IMR-90 (cell line): ENCODE measurements around the gene ABO. TPM values are rescaled to one million over a fixed set of nuclear protein-coding genes. Genes with fewer than 3 reads are reported as not detected.

Experiments
- ATAC-seq: fragments of 200-7000 bp; cut with Tn5 transposase; 2 replicates; pipeline ENCODE4 v1.9.1; 2020; ENCODE audit warnings: low read depth, mild to moderate bottlenecking, moderate library complexity
- BruUV-seq: library from RNA; stranded (reverse); fragments of 400-500 nt; replicated peaks from 2 replicates; lab custom pipeline; 2021; lab: Mats Ljungman, UMichigan
- CTCF ChIA-PET: fragments of 300-600 bp; formaldehyde crosslinking; extraction: SDS; loops from one replicate; lab custom pipeline; 2021; ENCODE audit warnings: antibody characterized with exemption; lab: Yijun Ruan, JAX
- POLR2A ChIA-PET: fragments of 300-600 bp; sonication (Branson Sonifier 250); formaldehyde crosslinking; loops from one replicate; lab custom pipeline; 2022; ENCODE audit warnings: antibody characterized with exemption; ENCODE audit not compliant: unreplicated experiment; lab: Charles Lee
- DNase-seq: peaks from one replicate; pipeline ENCODE4 v3.0.0; 2013
- H2AFZ ChIP-seq: replicated peaks from 2 replicates; pipeline ENCODE3; 2013; ENCODE audit warnings: low read length, mild to moderate bottlenecking; ENCODE audit not compliant: poor library complexity
- H2AK5ac ChIP-seq: 2 replicates; pipeline ENCODE4 v1.6.1; 2013; ENCODE audit warnings: low read depth, low read length, inconsistent platforms
- H2AK9ac ChIP-seq: replicated peaks from 2 replicates; pipeline ENCODE3; 2013; ENCODE audit warnings: mild to moderate bottlenecking, low read depth, low read length, moderate library complexity; ENCODE audit not compliant: poor library complexity
- H2BK120ac ChIP-seq: 2 replicates; pipeline ENCODE4 v1.6.1; 2013; ENCODE audit warnings: low read depth, low read length, inconsistent platforms
- H2BK15ac ChIP-seq: 3 replicates; pipeline ENCODE4 v1.6.1; 2013; ENCODE audit warnings: low read depth, low read length, inconsistent platforms
- H2BK20ac ChIP-seq: 2 replicates; pipeline ENCODE4 v1.6.1; 2013; ENCODE audit warnings: low read depth, mild to moderate bottlenecking, inconsistent platforms, low read length, moderate library complexity
- H2BK5ac ChIP-seq: 2 replicates; pipeline ENCODE4 v1.6.1; 2013; ENCODE audit warnings: mild to moderate bottlenecking, low read depth, low read length, inconsistent platforms; ENCODE audit not compliant: poor library complexity, severe bottlenecking
- H3K14ac ChIP-seq: replicated peaks from 2 replicates; pipeline ENCODE4 v1.6.1; 2013; ENCODE audit warnings: low read depth, low read length, inconsistent platforms
- H3K18ac ChIP-seq: 2 replicates; pipeline ENCODE4 v1.6.1; 2013; ENCODE audit warnings: low read depth, low read length, control low read depth
- H3K23ac ChIP-seq: 2 replicates; pipeline ENCODE4 v1.6.1; 2013; ENCODE audit warnings: low read depth, low read length, inconsistent platforms
- H3K27ac ChIP-seq: 2 replicates; pipeline ENCODE4 v1.5.1; 2013; ENCODE audit warnings: mild to moderate bottlenecking, control low read depth, low read length; ENCODE audit not compliant: insufficient read depth
- H3K27me3 ChIP-seq: 2 replicates; pipeline ENCODE4 v1.6.1; 2013; ENCODE audit warnings: low read length; ENCODE audit not compliant: control insufficient read depth, insufficient read depth
- H3K36me3 ChIP-seq: 2 replicates; pipeline ENCODE4 v1.6.1; 2013; ENCODE audit warnings: low read length, mixed read lengths; ENCODE audit not compliant: control insufficient read depth, insufficient read depth
- H3K4ac ChIP-seq: 2 replicates; pipeline ENCODE4 v1.6.1; 2013; ENCODE audit warnings: low read depth, low read length, inconsistent platforms
- H3K4me1 ChIP-seq: 2 replicates; pipeline ENCODE4 v1.6.1; 2013; ENCODE audit warnings: low read length, mixed read lengths; ENCODE audit not compliant: control insufficient read depth, insufficient read depth
- H3K4me2 ChIP-seq: 2 replicates; pipeline ENCODE4 v1.6.1; 2013; ENCODE audit warnings: low read depth, mild to moderate bottlenecking, control low read depth, low read length, moderate library complexity
- H3K4me3 ChIP-seq: 2 replicates; pipeline ENCODE4 v1.5.1; 2013; ENCODE audit warnings: low read depth, mild to moderate bottlenecking, control low read depth, low read length, moderate library complexity; ENCODE audit not compliant: insufficient read depth
- H3K56ac ChIP-seq: 2 replicates; pipeline ENCODE4 v1.6.1; 2013; ENCODE audit warnings: low read length, inconsistent platforms; ENCODE audit not compliant: insufficient read depth; ENCODE audit errors: extremely low read depth
- H3K79me1 ChIP-seq, 2 experiments: 2 replicates each; pipeline ENCODE4 v1.6.1; 2013; ENCODE audit warnings: low read length in 2 of 2, inconsistent platforms in 1 of 2, low read depth in 1 of 2
- H3K9ac ChIP-seq: 2 replicates; pipeline ENCODE4 v1.6.1; 2013; ENCODE audit warnings: low read depth, low read length, control low read depth
- H3K9me1 ChIP-seq: 2 replicates; pipeline ENCODE4 v1.6.1; 2013; ENCODE audit warnings: low read length, inconsistent platforms; ENCODE audit not compliant: insufficient read depth
- H3K9me3 ChIP-seq: 2 replicates; pipeline ENCODE4 v1.6.1; 2013; ENCODE audit warnings: low read length; ENCODE audit not compliant: control insufficient read depth, insufficient read depth
- H4K20me1 ChIP-seq: 2 replicates; pipeline ENCODE4 v1.6.1; 2013; ENCODE audit warnings: low read length, inconsistent platforms; ENCODE audit not compliant: insufficient read depth
- H4K5ac ChIP-seq: 2 replicates; pipeline ENCODE4 v1.6.1; 2013; ENCODE audit warnings: mild to moderate bottlenecking, low read depth, low read length, control low read depth
- H4K8ac ChIP-seq, 2 experiments: 2 replicates each; pipeline ENCODE4 v1.6.1; 2013; ENCODE audit warnings: low read depth in 2 of 2, low read length in 2 of 2, control low read depth in 1 of 2, inconsistent platforms in 1 of 2
- H4K91ac ChIP-seq: 2 replicates; pipeline ENCODE4 v1.6.1; 2013; ENCODE audit warnings: low read depth, low read length, inconsistent platforms; ENCODE audit not compliant: insufficient read depth
- BHLHE40 ChIP-seq: fragments of 150-350 bp; IDR thresholded peaks from 2 replicates; pipeline ENCODE4 v1.6.1; 2016; ENCODE audit warnings: mild to moderate bottlenecking, low read depth, low read length
- CEBPB ChIP-seq: IDR thresholded peaks from 2 replicates; pipeline ENCODE4 v1.6.1; 2012; ENCODE audit warnings: low read depth, low read length, improper control_type of control experiment
- FOS ChIP-seq: fragments of 150-350 bp; IDR thresholded peaks from 2 replicates; pipeline ENCODE4 v1.6.1; 2016; ENCODE audit warnings: low read depth, low read length
- MAFK ChIP-seq: IDR thresholded peaks from 2 replicates; pipeline ENCODE4 v1.6.1; 2012; ENCODE audit warnings: low read depth, low read length, improper control_type of control experiment
- MAZ ChIP-seq: IDR thresholded peaks from 2 replicates; pipeline ENCODE4 v1.6.1; 2012; ENCODE audit warnings: low read depth, mild to moderate bottlenecking, low read length, improper control_type of control experiment, moderate library complexity, borderline replicate concordance
- MXI1 ChIP-seq: IDR thresholded peaks from 2 replicates; pipeline ENCODE4 v1.6.1; 2012; ENCODE audit warnings: low read depth, mild to moderate bottlenecking, low read length, moderate library complexity, borderline replicate concordance
- NFE2L2 ChIP-seq: fragments of 150-350 bp; IDR thresholded peaks from 2 replicates; pipeline ENCODE4 v1.6.1; 2016; ENCODE audit warnings: low read depth, mild to moderate bottlenecking, low read length
- POLR2A ChIP-seq: IDR thresholded peaks from 2 replicates; pipeline ENCODE4 v1.6.1; 2012; ENCODE audit warnings: mild to moderate bottlenecking, low read depth, low read length
- RCOR1 ChIP-seq: IDR thresholded peaks from 2 replicates; pipeline ENCODE4 v1.6.1; 2012; ENCODE audit warnings: mild to moderate bottlenecking, low read length, improper control_type of control experiment; ENCODE audit not compliant: insufficient replicate concordance
- RFX5 ChIP-seq: IDR thresholded peaks from 2 replicates; pipeline ENCODE4 v1.8.0; 2012; ENCODE audit warnings: low read depth, mild to moderate bottlenecking, low read length, moderate library complexity
- SMC3 ChIP-seq: fragments of 150-350 bp; IDR thresholded peaks from 2 replicates; pipeline ENCODE4 v1.6.1; 2016; ENCODE audit warnings: low read depth, mild to moderate bottlenecking, antibody characterized with exemption, low read length, moderate library complexity
- WGBS, 2 experiments: methylation state at CpG; one replicate each; pipeline versions ENCODE4 v1.1.5 to v1.1.7; 2013; ENCODE audit warnings: missing lambda C conversion rate in 2 of 2; ENCODE audit not compliant: insufficient read length in 1 of 2; ENCODE audit errors: extremely low coverage in 2 of 2; 5-methylcytosine and 5-hydroxymethylcytosine counted together
- dilution Hi-C: fragments of 300-500 bp; cut with HindIII; formaldehyde crosslinking; loops from one replicate; pipeline ENCODE4 v1.14.3; 2018; ENCODE audit warnings: low sequenced_read_pairs; ENCODE audit not compliant: unreplicated experiment
- in situ Hi-C: fragments of 300-500 bp; cut with MboI; formaldehyde crosslinking; loops from 3 replicates; pipeline ENCODE4 v1.14.3; 2019; ENCODE audit warnings: low sequenced_read_pairs, inconsistent platforms, mixed read lengths
- intact Hi-C: fragments of 100-400 bp; cut with micrococcal nuclease; formaldehyde crosslinking; loops from 2 replicates; pipeline ENCODE4 v1.10.0; 2022
- polyA plus RNA-seq, 3 experiments: library from polyadenylated mRNA; depleted of rRNA; stranded (reverse); fragments of >200 nt; gene quantifications; 2 replicates each; pipeline ENCODE4 v1.2.3, GENCODE V29; 2012; ENCODE audit warnings: low replicate concordance in 1 of 3
- total RNA-seq: library from RNA; depleted of rRNA; stranded (reverse); fragments of >200 nt; gene quantifications from 2 replicates; pipeline ENCODE4 v1.2.3, GENCODE V29; 2012
- TF ChIP-seq, protein P1 (sequence below): fragments of 150-350 bp; IDR thresholded peaks from 2 replicates; pipeline ENCODE4 v1.6.1; 2016; ENCODE audit warnings: low read depth, mild to moderate bottlenecking, low read length, moderate library complexity, borderline replicate concordance
- TF ChIP-seq, protein P2 (sequence below): conservative IDR thresholded peaks from 2 replicates; pipeline ENCODE4 v1.5.1; 2012; ENCODE audit warnings: mild to moderate bottlenecking, low read depth, low read length, improper control_type of control experiment
- TF ChIP-seq, protein P3 (sequence below): fragments of 150-350 bp; IDR thresholded peaks from 2 replicates; pipeline ENCODE4 v1.6.1; 2017; ENCODE audit warnings: mild to moderate bottlenecking, antibody characterized with exemption, low read length, low read depth

Gene ABO
- total and polyA plus RNA-seq, 2 of the 4 experiments (the other 2 are of a cell fraction) = not detected

DNA sequence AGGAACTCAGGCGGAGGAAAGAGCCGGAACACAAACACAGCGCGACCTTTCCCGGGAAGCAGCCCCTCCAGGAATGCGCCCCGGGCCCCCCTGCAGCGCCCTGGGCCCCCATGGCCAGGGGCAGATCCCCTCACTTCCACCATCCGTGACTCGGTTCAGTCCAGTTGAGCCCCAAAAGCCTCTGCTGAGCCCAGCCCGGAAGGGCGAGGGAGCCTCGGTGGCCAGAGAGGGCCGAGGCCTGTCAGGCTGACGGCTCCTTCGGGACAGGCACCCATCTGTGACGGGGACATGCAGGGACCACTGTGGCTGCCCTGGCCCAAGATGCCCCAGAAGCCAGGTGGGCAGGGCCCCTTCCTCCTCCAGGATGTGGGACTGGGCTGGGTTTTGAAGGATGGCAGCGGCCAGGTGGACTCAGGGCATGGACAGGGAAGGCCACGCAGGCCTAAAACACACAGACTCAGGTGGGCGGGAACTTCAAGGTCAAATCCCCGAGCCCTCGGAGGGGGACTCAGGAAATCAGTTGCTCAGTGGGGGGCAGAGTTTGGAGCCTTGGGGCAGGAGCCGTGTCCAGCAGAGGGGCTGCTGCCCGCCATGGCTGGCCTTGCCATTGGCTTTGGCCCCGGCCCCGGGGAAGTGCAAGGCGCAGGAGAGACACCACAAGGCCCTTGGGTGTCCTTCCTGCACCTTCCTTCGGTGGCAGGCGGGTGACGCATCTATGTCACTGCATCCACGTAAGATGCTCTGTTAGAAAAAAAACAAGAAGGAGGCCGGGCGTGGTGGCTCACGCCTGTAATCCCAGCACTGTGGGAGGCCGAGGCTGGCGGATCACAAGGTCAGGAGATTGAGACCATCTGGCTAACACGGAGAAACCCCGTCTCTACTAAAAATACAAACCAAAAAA is 29.7 kb upstream of the ABO start:
- DNase-seq (no peak), ATAC-seq (no peak)
- Histone ChIP-seq H2AK9ac (no peak overlapping the region), H4K5ac (no peak overlapping the region), H3K36me3 (no peaks in the 10 kb centered on the region), H3K14ac (no peak overlapping the region), H2AK5ac (no peak overlapping the region), H3K18ac (no peak overlapping the region), H4K8ac (no peak overlapping the region), H3K4me1 (no peaks in the 10 kb centered on the region), H3K9ac (no peak overlapping the region), H3K56ac (no peak overlapping the region), H3K4me2 (no peak overlapping the region), H2BK5ac (no peak overlapping the region), H3K79me1 (no peaks in the 10 kb centered on the region), H3K9me3 (0 out of 2 replicates have a peak, but pooled peaks cover 1% of the 10 kb centered on the region), H3K4ac (no peak overlapping the region), H4K20me1 (no peaks in the 10 kb centered on the region), H3K4me3 (no peak overlapping the region), H3K9me1 (no peaks in the 10 kb centered on the region), H2BK15ac (no peak overlapping the region), H2BK20ac (no peak overlapping the region), H2AFZ (no peak overlapping the region), H3K27me3 (peaks cover 18% of the 10 kb centered on the region), H3K27ac (no peak overlapping the region), H3K23ac (no peak overlapping the region), H2BK120ac (no peak overlapping the region), H4K91ac (no peak overlapping the region)
- intact Hi-C loops = no loop called here
- 75% methylated on average over 11 of the region's 38 CpGs; no CpG with 5 or more reads in 1 of the 2 experiments for WGBS, 2 experiments
- in situ Hi-C loops = no loop called here
- no peak for TF ChIP-seq RFX5
- TF ChIP-seq POLR2A = no peak
- no peak for TF ChIP-seq FOS
- TF ChIP-seq, protein P1, sequence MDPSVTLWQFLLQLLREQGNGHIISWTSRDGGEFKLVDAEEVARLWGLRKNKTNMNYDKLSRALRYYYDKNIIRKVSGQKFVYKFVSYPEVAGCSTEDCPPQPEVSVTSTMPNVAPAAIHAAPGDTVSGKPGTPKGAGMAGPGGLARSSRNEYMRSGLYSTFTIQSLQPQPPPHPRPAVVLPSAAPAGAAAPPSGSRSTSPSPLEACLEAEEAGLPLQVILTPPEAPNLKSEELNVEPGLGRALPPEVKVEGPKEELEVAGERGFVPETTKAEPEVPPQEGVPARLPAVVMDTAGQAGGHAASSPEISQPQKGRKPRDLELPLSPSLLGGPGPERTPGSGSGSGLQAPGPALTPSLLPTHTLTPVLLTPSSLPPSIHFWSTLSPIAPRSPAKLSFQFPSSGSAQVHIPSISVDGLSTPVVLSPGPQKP = no peak
- TF ChIP-seq SMC3 = no peak
- TF ChIP-seq MAFK = no peak
- TF ChIP-seq, protein P2, sequence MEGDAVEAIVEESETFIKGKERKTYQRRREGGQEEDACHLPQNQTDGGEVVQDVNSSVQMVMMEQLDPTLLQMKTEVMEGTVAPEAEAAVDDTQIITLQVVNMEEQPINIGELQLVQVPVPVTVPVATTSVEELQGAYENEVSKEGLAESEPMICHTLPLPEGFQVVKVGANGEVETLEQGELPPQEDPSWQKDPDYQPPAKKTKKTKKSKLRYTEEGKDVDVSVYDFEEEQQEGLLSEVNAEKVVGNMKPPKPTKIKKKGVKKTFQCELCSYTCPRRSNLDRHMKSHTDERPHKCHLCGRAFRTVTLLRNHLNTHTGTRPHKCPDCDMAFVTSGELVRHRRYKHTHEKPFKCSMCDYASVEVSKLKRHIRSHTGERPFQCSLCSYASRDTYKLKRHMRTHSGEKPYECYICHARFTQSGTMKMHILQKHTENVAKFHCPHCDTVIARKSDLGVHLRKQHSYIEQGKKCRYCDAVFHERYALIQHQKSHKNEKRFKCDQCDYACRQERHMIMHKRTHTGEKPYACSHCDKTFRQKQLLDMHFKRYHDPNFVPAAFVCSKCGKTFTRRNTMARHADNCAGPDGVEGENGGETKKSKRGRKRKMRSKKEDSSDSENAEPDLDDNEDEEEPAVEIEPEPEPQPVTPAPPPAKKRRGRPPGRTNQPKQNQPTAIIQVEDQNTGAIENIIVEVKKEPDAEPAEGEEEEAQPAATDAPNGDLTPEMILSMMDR = no peak
- no peak for TF ChIP-seq BHLHE40
- no peak for TF ChIP-seq RCOR1
- TF ChIP-seq MAZ = no peak
- TF ChIP-seq, protein P3, sequence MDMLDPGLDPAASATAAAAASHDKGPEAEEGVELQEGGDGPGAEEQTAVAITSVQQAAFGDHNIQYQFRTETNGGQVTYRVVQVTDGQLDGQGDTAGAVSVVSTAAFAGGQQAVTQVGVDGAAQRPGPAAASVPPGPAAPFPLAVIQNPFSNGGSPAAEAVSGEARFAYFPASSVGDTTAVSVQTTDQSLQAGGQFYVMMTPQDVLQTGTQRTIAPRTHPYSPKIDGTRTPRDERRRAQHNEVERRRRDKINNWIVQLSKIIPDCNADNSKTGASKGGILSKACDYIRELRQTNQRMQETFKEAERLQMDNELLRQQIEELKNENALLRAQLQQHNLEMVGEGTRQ = no peak
- no peak for TF ChIP-seq CEBPB
- no peak for TF ChIP-seq NFE2L2
- TF ChIP-seq MXI1 = no peak
- dilution Hi-C loops = no loop called here
- POLR2A ChIA-PET = no interaction called here
- no TSS peak for BruUV-seq
- CTCF ChIA-PET = no interaction called here
